Breast epithelium (tissue), 3 donors: Measurements from ENCODE around the gene PRSS36.

Experiments used
- POLR2A ChIP-seq: fragments of 450-650 bp; IDR thresholded peaks from one replicate; pipeline ENCODE4 v1.6.1; 2016; ENCODE audit warnings: antibody characterized with exemption, mild to moderate bottlenecking, moderate library complexity
- POLR2AphosphoS5 ChIP-seq, 3 donors: sonication (generic); formaldehyde crosslinking; IDR thresholded peaks; one replicate each; pipeline ENCODE4 v1.6.1; 2017; ENCODE audit warnings: antibody characterized with exemption in 3 of 3
- TF ChIP-seq, protein P1 (sequence below), 3 donors: fragments of 450-650 bp; IDR thresholded peaks; one replicate each; pipeline ENCODE4 v1.5.1; 2016 to 2017; ENCODE audit warnings: antibody characterized with exemption in 3 of 3, mild to moderate bottlenecking in 3 of 3, moderate library complexity in 3 of 3

GRCh38 chr16:31125844-31126243 is 24.0 kb downstream of the PRSS36 start:
- TF ChIP-seq, protein P1, sequence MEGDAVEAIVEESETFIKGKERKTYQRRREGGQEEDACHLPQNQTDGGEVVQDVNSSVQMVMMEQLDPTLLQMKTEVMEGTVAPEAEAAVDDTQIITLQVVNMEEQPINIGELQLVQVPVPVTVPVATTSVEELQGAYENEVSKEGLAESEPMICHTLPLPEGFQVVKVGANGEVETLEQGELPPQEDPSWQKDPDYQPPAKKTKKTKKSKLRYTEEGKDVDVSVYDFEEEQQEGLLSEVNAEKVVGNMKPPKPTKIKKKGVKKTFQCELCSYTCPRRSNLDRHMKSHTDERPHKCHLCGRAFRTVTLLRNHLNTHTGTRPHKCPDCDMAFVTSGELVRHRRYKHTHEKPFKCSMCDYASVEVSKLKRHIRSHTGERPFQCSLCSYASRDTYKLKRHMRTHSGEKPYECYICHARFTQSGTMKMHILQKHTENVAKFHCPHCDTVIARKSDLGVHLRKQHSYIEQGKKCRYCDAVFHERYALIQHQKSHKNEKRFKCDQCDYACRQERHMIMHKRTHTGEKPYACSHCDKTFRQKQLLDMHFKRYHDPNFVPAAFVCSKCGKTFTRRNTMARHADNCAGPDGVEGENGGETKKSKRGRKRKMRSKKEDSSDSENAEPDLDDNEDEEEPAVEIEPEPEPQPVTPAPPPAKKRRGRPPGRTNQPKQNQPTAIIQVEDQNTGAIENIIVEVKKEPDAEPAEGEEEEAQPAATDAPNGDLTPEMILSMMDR (IDR thresholded peaks at IDR 0.05), result no peak
- TF ChIP-seq POLR2A, result no peak
- no peak for TF ChIP-seq POLR2AphosphoS5 (IDR thresholded peaks at IDR 0.05)
